Kidney epithelial cell (primary cell): ENCODE measurements around the gene PKNOX2. TPM values are rescaled to one million over a fixed set of nuclear protein-coding genes. Genes with fewer than 3 reads are reported as not detected.

Source experiments
- DNase-seq: peaks from one replicate; pipeline ENCODE4 v3.0.0-alpha.2; 2010; ENCODE audit warnings: low read depth
- H3K27me3 ChIP-seq: 2 replicates; pipeline ENCODE4 v1.6.0; 2011; ENCODE audit warnings: low read length; ENCODE audit not compliant: control insufficient read depth, insufficient read depth
- H3K36me3 ChIP-seq: 2 replicates; pipeline ENCODE4 v1.5.1; 2011; ENCODE audit warnings: low read length; ENCODE audit not compliant: control insufficient read depth, insufficient read depth
- H3K4me3 ChIP-seq: 2 replicates; pipeline ENCODE4 v1.5.1; 2011; ENCODE audit warnings: low read depth, mild to moderate bottlenecking, control low read depth, low read length
- total RNA-seq: library from RNA; depleted of rRNA; stranded (reverse); fragments of >200 nt; gene quantifications from 2 replicates; pipeline ENCODE4 v1.2.3, GENCODE V29; 2015
- TF ChIP-seq, protein P1 (sequence below): IDR thresholded peaks from 2 replicates; pipeline ENCODE4 v1.5.1; 2011; ENCODE audit warnings: mild to moderate bottlenecking, moderate library complexity, low read length, control low read depth, inconsistent platforms; ENCODE audit not compliant: insufficient read depth, poor library complexity, severe bottlenecking

The PKNOX2 gene
- total RNA-seq, 1 donor from 2014 or later, result 0.42 TPM

DNA sequence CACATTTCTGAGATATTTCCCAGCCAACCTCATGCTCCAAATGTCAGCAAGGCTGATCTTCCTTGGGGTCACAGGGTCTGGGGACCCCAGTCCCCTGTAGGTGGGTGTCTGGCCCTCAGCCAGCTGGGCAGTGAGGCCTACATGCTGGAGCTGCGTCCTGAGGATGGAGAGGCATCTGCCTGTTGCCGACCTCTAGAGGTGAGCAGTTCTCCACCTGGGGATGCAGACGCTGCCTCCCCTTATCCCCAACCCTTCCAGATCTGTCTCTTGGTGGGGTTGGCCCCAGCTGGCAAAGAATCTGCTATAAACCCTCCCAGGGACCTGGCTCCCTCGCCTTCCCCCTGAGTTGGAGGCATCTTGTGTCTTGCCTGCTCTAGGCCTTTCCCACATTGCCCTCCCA, 79.6 kb downstream of the PKNOX2 start:
- TF ChIP-seq, protein P1, sequence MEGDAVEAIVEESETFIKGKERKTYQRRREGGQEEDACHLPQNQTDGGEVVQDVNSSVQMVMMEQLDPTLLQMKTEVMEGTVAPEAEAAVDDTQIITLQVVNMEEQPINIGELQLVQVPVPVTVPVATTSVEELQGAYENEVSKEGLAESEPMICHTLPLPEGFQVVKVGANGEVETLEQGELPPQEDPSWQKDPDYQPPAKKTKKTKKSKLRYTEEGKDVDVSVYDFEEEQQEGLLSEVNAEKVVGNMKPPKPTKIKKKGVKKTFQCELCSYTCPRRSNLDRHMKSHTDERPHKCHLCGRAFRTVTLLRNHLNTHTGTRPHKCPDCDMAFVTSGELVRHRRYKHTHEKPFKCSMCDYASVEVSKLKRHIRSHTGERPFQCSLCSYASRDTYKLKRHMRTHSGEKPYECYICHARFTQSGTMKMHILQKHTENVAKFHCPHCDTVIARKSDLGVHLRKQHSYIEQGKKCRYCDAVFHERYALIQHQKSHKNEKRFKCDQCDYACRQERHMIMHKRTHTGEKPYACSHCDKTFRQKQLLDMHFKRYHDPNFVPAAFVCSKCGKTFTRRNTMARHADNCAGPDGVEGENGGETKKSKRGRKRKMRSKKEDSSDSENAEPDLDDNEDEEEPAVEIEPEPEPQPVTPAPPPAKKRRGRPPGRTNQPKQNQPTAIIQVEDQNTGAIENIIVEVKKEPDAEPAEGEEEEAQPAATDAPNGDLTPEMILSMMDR, result no peak
- Histone ChIP-seq H3K27me3 (no peaks in the 10 kb centered on the region), H3K36me3 (no peaks in the 10 kb centered on the region), H3K4me3 (no peak overlapping the region)
- DNase-seq, result no peak

DNA sequence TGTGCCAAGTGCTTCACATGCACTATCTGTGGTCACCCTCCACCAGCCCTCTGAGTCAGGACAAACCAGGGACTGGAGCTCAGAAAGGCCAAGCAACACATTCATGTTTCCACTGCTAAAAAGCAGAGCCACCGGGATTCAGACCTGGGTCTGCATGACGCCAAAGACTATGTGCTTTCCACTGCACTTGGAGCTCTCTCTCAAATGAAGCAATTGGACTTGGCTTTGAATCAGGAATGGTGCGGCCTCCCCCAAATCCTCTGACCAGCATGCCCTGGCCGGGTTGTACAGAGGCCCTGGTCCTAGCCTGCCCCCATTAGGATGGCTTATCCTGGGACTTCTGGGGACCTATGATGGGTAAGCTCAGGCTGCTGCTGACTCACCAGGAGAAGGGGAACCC, 80.7 kb downstream of the PKNOX2 start:
- no peak overlapping the region for H3K4me3 ChIP-seq
- no peaks in the 10 kb centered on the region for H3K27me3 ChIP-seq
- no peaks in the 10 kb centered on the region for H3K36me3 ChIP-seq
- TF ChIP-seq, protein P1, result no peak
- DNase-seq, result no peak

DNA sequence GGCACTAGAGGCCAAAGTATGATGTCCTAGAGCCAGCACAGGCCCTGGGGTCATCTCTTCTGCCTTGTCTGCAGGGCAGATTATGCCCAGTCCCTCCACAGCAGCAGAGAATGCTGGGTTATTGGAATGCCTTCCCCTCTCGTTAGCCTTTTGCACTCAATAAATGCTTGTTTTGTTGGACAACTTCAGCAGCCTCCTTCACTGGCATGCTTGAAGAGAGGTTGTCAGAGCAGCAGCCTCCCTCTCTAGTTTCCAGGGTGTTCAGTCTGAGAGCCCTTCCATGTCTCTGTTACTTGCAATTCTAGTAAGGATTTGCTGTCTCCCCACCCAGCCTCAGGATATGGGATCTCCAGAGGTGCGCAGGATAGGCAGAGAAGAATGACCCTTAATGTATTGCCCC, 82.9 kb downstream of the PKNOX2 start:
- Histone ChIP-seq H3K36me3 (no peaks in the 10 kb centered on the region), H3K27me3 (no peaks in the 10 kb centered on the region), H3K4me3 (no peak overlapping the region)
- TF ChIP-seq, protein P1, result no peak
- no peak for DNase-seq

DNA sequence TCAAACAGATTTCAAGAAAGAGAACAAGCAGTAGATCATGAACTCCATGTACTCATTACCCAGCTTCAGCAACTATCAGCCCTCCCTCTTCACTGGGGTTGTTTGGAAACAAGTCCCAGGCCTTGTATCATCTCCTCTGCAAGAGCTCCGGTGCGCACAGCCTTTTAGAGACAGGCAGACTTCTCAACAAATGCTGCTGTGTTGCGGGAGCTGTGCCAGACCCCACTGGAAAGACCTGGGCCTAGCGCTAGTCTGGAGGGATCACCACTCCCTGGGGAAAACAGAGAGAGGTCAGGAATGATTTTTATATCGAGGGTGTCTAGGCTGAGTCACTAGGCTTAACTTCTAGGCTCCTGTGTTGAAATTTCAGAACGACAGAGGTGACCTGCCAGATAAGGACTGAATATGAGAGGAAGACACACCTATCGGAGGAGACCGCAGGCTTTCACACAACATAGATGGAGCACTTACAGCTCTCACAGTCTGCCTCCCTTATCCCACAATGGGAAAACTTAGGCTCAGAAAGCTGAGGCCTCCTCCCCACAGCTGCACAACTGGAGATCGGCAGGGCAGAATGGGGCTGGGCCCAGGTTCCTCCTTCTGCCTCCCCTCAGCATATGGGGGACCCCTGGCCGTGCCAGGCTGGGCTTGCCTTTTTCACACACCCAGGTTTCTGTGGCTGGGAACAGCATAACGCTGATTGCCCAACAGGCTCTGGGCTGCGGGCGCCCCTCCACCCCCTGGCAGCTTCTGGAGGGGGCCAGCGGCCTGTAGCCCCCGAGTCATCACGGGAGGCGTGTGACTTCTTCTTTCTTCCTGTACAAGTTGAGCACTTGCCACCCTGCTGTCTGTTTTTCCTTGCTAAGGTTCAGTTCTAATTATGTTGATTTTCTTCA, 86.0 kb downstream of the PKNOX2 start:
- TF ChIP-seq, protein P1, result no peak
- Histone ChIP-seq H3K36me3 (no peaks in the 10 kb centered on the region), H3K4me3 (no peak overlapping the region), H3K27me3 (no peaks in the 10 kb centered on the region)
- no peak for DNase-seq

DNA sequence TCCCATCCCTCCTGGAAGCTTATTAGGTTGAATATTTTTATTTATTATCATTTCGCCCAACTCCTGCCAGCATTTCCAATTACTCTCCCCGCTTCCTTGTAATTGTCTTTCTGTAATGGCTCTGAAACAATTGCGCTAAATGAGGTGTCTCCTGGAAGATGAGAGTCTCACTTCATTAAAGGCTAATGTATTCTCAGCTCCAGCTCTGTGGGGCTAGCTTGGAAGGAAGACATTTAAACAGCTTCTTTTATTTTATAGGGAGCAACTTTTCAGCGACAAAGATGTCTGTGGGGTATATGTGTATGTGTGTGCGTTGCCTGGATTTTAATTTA, 86.6 kb downstream of the PKNOX2 start:
- TF ChIP-seq, protein P1, result no peak
- H3K4me3 ChIP-seq, result no peak overlapping the region
- DNase-seq, result no peak
- H3K27me3 ChIP-seq, result no peaks in the 10 kb centered on the region
- no peaks in the 10 kb centered on the region for H3K36me3 ChIP-seq

DNA sequence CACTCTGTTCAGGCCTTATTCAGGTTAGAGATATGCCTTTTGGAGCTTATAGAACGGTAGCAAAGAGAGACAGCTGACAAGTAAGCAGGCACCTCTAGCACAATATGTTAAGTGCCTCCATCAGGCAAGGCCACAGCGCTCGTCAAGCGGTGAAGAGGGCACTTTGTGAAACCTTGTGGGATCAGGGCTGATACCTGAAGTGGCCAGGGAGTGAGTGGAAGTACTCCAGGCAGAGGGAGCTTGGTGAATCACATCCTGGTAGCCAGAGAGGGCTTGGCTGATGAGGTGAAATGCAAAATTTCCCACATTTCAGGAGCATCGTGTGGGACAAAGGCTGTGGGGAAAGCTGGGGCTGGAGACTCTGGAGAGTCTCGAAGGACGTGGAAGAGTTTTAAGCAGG, 87.4 kb downstream of the PKNOX2 start:
- TF ChIP-seq, protein P1, result no peak
- H3K27me3 ChIP-seq, result no peaks in the 10 kb centered on the region
- no peaks in the 10 kb centered on the region for H3K36me3 ChIP-seq
- no peak overlapping the region for H3K4me3 ChIP-seq
- no peak for DNase-seq
